OCI-LY1 (cell line): ENCODE results near the gene MUC5AC.

ENCODE experiments used
- EZH2 ChIP-seq: fragments of 200-600 bp; sonication (generic), shearing (Covaris generic); IDR thresholded peaks from 2 replicates; pipeline ENCODE4 v1.8.0; 2017; ENCODE audit warnings: borderline replicate concordance, mixed run types, mild to moderate bottlenecking, antibody characterized with exemption, low read length, moderate library complexity, mixed read lengths
- TF ChIP-seq, protein P1 (sequence below): fragments of 200-600 bp; sonication (generic), shearing (Covaris generic); IDR thresholded peaks from 2 replicates; pipeline ENCODE4 v1.5.1; 2017; ENCODE audit warnings: mild to moderate bottlenecking, antibody characterized with exemption, low read length, moderate library complexity, mixed read lengths

- TF ChIP-seq, protein P1, sequence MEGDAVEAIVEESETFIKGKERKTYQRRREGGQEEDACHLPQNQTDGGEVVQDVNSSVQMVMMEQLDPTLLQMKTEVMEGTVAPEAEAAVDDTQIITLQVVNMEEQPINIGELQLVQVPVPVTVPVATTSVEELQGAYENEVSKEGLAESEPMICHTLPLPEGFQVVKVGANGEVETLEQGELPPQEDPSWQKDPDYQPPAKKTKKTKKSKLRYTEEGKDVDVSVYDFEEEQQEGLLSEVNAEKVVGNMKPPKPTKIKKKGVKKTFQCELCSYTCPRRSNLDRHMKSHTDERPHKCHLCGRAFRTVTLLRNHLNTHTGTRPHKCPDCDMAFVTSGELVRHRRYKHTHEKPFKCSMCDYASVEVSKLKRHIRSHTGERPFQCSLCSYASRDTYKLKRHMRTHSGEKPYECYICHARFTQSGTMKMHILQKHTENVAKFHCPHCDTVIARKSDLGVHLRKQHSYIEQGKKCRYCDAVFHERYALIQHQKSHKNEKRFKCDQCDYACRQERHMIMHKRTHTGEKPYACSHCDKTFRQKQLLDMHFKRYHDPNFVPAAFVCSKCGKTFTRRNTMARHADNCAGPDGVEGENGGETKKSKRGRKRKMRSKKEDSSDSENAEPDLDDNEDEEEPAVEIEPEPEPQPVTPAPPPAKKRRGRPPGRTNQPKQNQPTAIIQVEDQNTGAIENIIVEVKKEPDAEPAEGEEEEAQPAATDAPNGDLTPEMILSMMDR: no peak
- TF ChIP-seq EZH2: no peak
Observed at GRCh38 chr11:1131033-1131911, 26.5 kb upstream of the MUC5AC start.
